HCT116 (cell line): ENCODE data around the gene SIK1. TPM values are rescaled to one million over a fixed set of nuclear protein-coding genes. Genes with fewer than 3 reads are reported as not detected.

Experiments used
- ATAC-seq: fragments of 200-7000 bp; cut with Tn5 transposase; 2 replicates; pipeline ENCODE4 v1.9.1; 2020; ENCODE audit warnings: mild to moderate bottlenecking, moderate library complexity
- BruUV-seq: library from RNA; stranded (reverse); fragments of 400-500 nt; replicated peaks from 2 replicates; lab custom pipeline; 2021; lab: Mats Ljungman, UMichigan
- CTCF ChIA-PET: fragments of 300-600 bp; sonication (Branson Sonifier 250); formaldehyde crosslinking; loops from one replicate; lab custom pipeline; 2021; ENCODE audit warnings: antibody characterized with exemption; lab: Charles Lee
- POLR2A ChIA-PET: fragments of 300-600, 350-600 bp; sonication (Branson Sonifier 250); formaldehyde crosslinking; loops from one replicate; lab custom pipeline; 2021; ENCODE audit warnings: antibody characterized with exemption; lab: Charles Lee
- RAD21 ChIA-PET, 2 experiments: fragments of 300-600 bp; sonication (Branson Sonifier 250); formaldehyde crosslinking; loops; one replicate each; lab custom pipeline; 2023; ENCODE audit warnings: low total read pairs in 2 of 2; ENCODE audit not compliant: uncharacterized antibody in 2 of 2, unreplicated experiment in 2 of 2, low non-redundant PET in 1 of 2; lab: Charles Lee
- DNase-seq: peaks from one replicate; pipeline ENCODE4 v3.0.0-alpha.2; 2010; ENCODE audit warnings: low read depth, low spot score
- H2AFZ ChIP-seq: fragments of 200-600 bp; shearing (Covaris generic), sonication (generic); 2 replicates; pipeline ENCODE4 v1.6.1; 2017; ENCODE audit warnings: low read depth, mixed run types, mixed read lengths, antibody characterized with exemption, low read length; ENCODE audit not compliant: poor library complexity, severe bottlenecking
- H3K27ac ChIP-seq: 2 replicates; pipeline ENCODE4 v1.5.1; 2012; ENCODE audit warnings: low read depth, low read length
- H3K27me3 ChIP-seq: fragments of 200-600 bp; sonication (generic); 2 replicates; pipeline ENCODE4 v1.6.1; 2016; ENCODE audit warnings: mixed run types, low read length, mixed read lengths; ENCODE audit not compliant: insufficient read depth
- H3K36me3 ChIP-seq, 2 experiments: fragments of 200-500 bp in 1 of 2; fragments of 200-600 bp in 1 of 2; sonication (Bioruptor generic) in 1 of 2; sonication (generic) in 1 of 2; 2 replicates each; pipeline versions ENCODE4 v1.5.1 to v1.6.1; 2014 to 2016; ENCODE audit warnings: low read length in 2 of 2, inconsistent platforms in 1 of 2, mixed read lengths in 1 of 2, mixed run types in 1 of 2; ENCODE audit not compliant: insufficient read depth in 2 of 2, control insufficient read depth in 1 of 2
- H3K4me1 ChIP-seq, 2 experiments: fragments of 200-600 bp in 1 of 2; sonication (generic) in 1 of 2; 2 replicates each; pipeline versions ENCODE4 v1.5.1 to v1.6.1; 2012 to 2017; ENCODE audit warnings: low read length in 2 of 2, inconsistent platforms in 1 of 2, mild to moderate bottlenecking in 1 of 2, mixed read lengths in 1 of 2, mixed run types in 1 of 2, moderate library complexity in 1 of 2; ENCODE audit not compliant: insufficient read depth in 2 of 2, control insufficient read depth in 1 of 2
- H3K4me2 ChIP-seq: fragments of 200-600 bp; sonication (generic); 2 replicates; pipeline ENCODE4 v1.6.1; 2017; ENCODE audit warnings: mixed run types, low read length, mixed read lengths
- H3K4me3 ChIP-seq, 2 experiments: fragments of 200-600 bp in 1 of 2; sonication (generic) in 1 of 2; replicated peaks in 1 of 2; 2 replicates each; pipeline ENCODE4 v1.5.1; 2011 to 2016; ENCODE audit warnings: low read length in 2 of 2, control low read depth in 1 of 2, low read depth in 1 of 2, mild to moderate bottlenecking in 1 of 2, mixed read lengths in 1 of 2, mixed run types in 1 of 2
- H3K79me2 ChIP-seq: fragments of 200-600 bp; sonication (generic); 2 replicates; pipeline ENCODE4 v1.6.1; 2017; ENCODE audit warnings: mild to moderate bottlenecking, mixed run types, low read length, moderate library complexity, mixed read lengths; ENCODE audit not compliant: insufficient read depth
- H3K9ac ChIP-seq: fragments of 200-600 bp; sonication (generic); 2 replicates; pipeline ENCODE4 v1.6.1; 2016; ENCODE audit warnings: low read length, mixed read lengths
- H3K9me2 ChIP-seq: fragments of 200-600 bp; sonication (generic), shearing (Covaris generic); 2 replicates; pipeline ENCODE4 v1.6.1; 2017; ENCODE audit warnings: mixed run types, mild to moderate bottlenecking, moderate library complexity; ENCODE audit not compliant: insufficient read depth
- H3K9me3 ChIP-seq, 2 experiments: fragments of 200-500 bp in 1 of 2; fragments of 200-600 bp in 1 of 2; sonication (Bioruptor generic) in 1 of 2; sonication (generic) in 1 of 2; 2 replicates each; pipeline ENCODE4 v1.6.1; 2014 to 2017; ENCODE audit warnings: low read length in 2 of 2, mixed read lengths in 2 of 2, inconsistent platforms in 1 of 2, low read depth in 1 of 2, mild to moderate bottlenecking in 1 of 2, mixed run types in 1 of 2, moderate library complexity in 1 of 2; ENCODE audit not compliant: control insufficient read depth in 1 of 2, insufficient read depth in 1 of 2
- H4K20me1 ChIP-seq: fragments of 200-600 bp; sonication (generic), shearing (Covaris generic); 2 replicates; pipeline ENCODE4 v1.6.1; 2017; ENCODE audit warnings: mixed run types, mild to moderate bottlenecking, moderate library complexity; ENCODE audit not compliant: insufficient read depth
- ATF3 ChIP-seq: IDR thresholded peaks from 2 replicates; pipeline ENCODE4 v1.6.1; 2012
- CBX3 ChIP-seq: IDR thresholded peaks from 2 replicates; pipeline ENCODE4 v1.6.1; 2012; ENCODE audit warnings: low read depth
- CTCF ChIP-seq, 3 experiments: fragments of 200-600 bp in 1 of 3; sonication (generic) in 1 of 3; IDR thresholded peaks in 2 of 3; conservative IDR thresholded peaks in 1 of 3; 2 replicates each; pipeline ENCODE4 v1.5.1; 2012 to 2017; ENCODE audit warnings: low read depth in 2 of 3, low read length in 2 of 3, antibody characterized with exemption in 1 of 3, borderline replicate concordance in 1 of 3, control low read depth in 1 of 3, mild to moderate bottlenecking in 1 of 3, mixed read lengths in 1 of 3, mixed run types in 1 of 3, moderate library complexity in 1 of 3; ENCODE audit not compliant: insufficient read depth in 1 of 3
- ELF1 ChIP-seq: IDR thresholded peaks from 2 replicates; pipeline ENCODE4 v1.6.1; 2012; ENCODE audit warnings: low read depth, borderline replicate concordance
- EZH2 ChIP-seq: fragments of 200-600 bp; sonication (generic); IDR thresholded peaks from 2 replicates; pipeline ENCODE4 v1.6.1; 2017; ENCODE audit warnings: antibody characterized with exemption, mixed run types
- EZH2phosphoT487 ChIP-seq: fragments of 200-600 bp; IDR thresholded peaks from 2 replicates; pipeline ENCODE4 v1.6.1; 2018; ENCODE audit warnings: antibody characterized with exemption, borderline replicate concordance
- JUND ChIP-seq: IDR thresholded peaks from 2 replicates; pipeline ENCODE4 v1.6.1; 2012
- MAX ChIP-seq: IDR thresholded peaks from 2 replicates; pipeline ENCODE4 v1.6.1; 2012
- POLR2A ChIP-seq: IDR thresholded peaks from 2 replicates; pipeline ENCODE4 v1.7.0; 2011; ENCODE audit warnings: borderline replicate concordance; ENCODE audit not compliant: insufficient read depth, insufficient read length; ENCODE audit errors: extremely low read depth
- POLR2AphosphoS5 ChIP-seq: IDR thresholded peaks from 2 replicates; pipeline ENCODE4 v1.6.1; 2011; ENCODE audit warnings: mild to moderate bottlenecking, low read depth, low read length, moderate library complexity
- REST ChIP-seq: IDR thresholded peaks from 2 replicates; pipeline ENCODE4 v1.6.1; 2012; ENCODE audit warnings: low read depth
- SIN3A ChIP-seq: IDR thresholded peaks from 2 replicates; pipeline ENCODE4 v1.6.1; 2012; ENCODE audit warnings: low read depth
- TCF7L2 ChIP-seq: IDR thresholded peaks from 2 replicates; pipeline ENCODE4 v1.7.0; 2011; ENCODE audit warnings: borderline replicate concordance, inconsistent platforms; ENCODE audit not compliant: insufficient read depth, insufficient read length; ENCODE audit errors: extremely low read depth
- YY1 ChIP-seq: IDR thresholded peaks from 2 replicates; pipeline ENCODE4 v1.6.1; 2011; ENCODE audit warnings: low read length, low read depth, moderate library complexity, mild to moderate bottlenecking; ENCODE audit not compliant: insufficient replicate concordance; ENCODE audit errors: extremely low read depth
- ZBTB33 ChIP-seq: IDR thresholded peaks from 2 replicates; pipeline ENCODE4 v1.6.1; 2011; ENCODE audit warnings: mild to moderate bottlenecking, low read length, moderate library complexity; ENCODE audit not compliant: insufficient replicate concordance; ENCODE audit errors: extremely low read depth
- ZFX ChIP-seq: fragments of 450-650 bp; IDR thresholded peaks from 2 replicates; pipeline ENCODE4 v1.6.1; 2017
- ZNF274 ChIP-seq: fragments of 200-500 bp; sonication (Bioruptor generic); IDR thresholded peaks from 2 replicates; pipeline ENCODE4 v1.6.1; 2014; ENCODE audit warnings: mild to moderate bottlenecking, low read depth, low read length, inconsistent platforms
- intact Hi-C: fragments of 100-400 bp; cut with micrococcal nuclease; formaldehyde crosslinking; loops from 2 replicates; pipeline ENCODE4 v1.10.0; 2022
- total RNA-seq: library from RNA; stranded (reverse); gene quantifications from one replicate; pipeline ENCODE4 v1.2.1, GENCODE V29; 2021; ENCODE audit not compliant: unreplicated experiment

The SIK1 gene
- total RNA-seq, 1 experiment from 2014 or later: 14.7 TPM

GRCh38 chr21:43366656-43367055 lies 60.3 kb downstream of the SIK1 start:
- Histone ChIP-seq H4K20me1 (no peaks in the 10 kb centered on the region), H3K4me3 (no peak overlapping the region), H3K4me1 (no peaks in the 10 kb centered on the region), H2AFZ (no peak overlapping the region), H3K27ac (no peak overlapping the region), H3K9me2 (no peaks in the 10 kb centered on the region), H3K79me2 (no peaks in the 10 kb centered on the region), H3K27me3 (no peaks in the 10 kb centered on the region), H3K9me3 (no peaks in the 10 kb centered on the region), H3K36me3 (no peaks in the 10 kb centered on the region), H3K4me2 (no peak overlapping the region), H3K9ac (no peak overlapping the region)
- CTCF ChIA-PET: no interaction called here
- DNase-seq (no peak), ATAC-seq (no peak)
- POLR2A ChIA-PET: no interaction called here
- no TSS peak for BruUV-seq
- RAD21 ChIA-PET: no interaction called here
- no peak for TF ChIP-seq SIN3A
- TF ChIP-seq TCF7L2: no peak
- TF ChIP-seq CBX3: no peak
- no peak for TF ChIP-seq YY1
- TF ChIP-seq REST: no peak
- TF ChIP-seq EZH2: no peak
- TF ChIP-seq ELF1: no peak
- no peak for TF ChIP-seq MAX
- TF ChIP-seq ZBTB33: no peak
- no peak for TF ChIP-seq POLR2A
- TF ChIP-seq JUND: no peak
- no peak for TF ChIP-seq CTCF (IDR thresholded peaks at IDR 0.05 in 2 of 3, conservative IDR thresholded peaks at IDR 0.05 in 1 of 3; ENCODE audit: borderline replicate concordance in 1 of 3, insufficient read depth in 1 of 3, low read depth in 2 of 3, low read length in 2 of 3)
- no peak for TF ChIP-seq EZH2phosphoT487
- TF ChIP-seq ZFX: no peak
- no peak for TF ChIP-seq POLR2AphosphoS5
- TF ChIP-seq ATF3: no peak
- no peak for TF ChIP-seq ZNF274
- intact Hi-C loops: no loop called here
